ENCODE data around the gene USH2A. TPM values are rescaled to one million over a fixed set of nuclear protein-coding genes. Genes with fewer than 3 reads are reported as not detected.

Gene USH2A
- total RNA-seq, 4 donors from 2014 or later: under 0.01 to 1.9 (median under 0.01) TPM

DNA sequence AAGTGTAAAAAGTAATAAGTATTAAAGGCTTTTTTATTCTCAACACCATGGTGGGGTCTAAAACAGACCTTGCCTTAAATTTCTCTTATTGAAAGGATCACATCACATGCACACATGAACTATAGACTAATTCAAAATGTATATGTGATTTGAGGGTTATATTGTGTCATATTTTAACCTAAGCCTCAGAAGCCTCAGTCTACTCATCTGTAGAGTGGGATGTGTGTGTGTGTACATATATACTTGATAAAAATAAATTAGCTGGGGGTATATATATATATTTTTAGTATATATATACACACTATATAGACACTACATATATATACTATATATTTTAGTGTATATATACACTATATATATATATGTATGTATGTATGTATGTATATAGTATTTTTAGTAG is 797.3 kb downstream of the USH2A start:
- intact Hi-C loops (cut with DNase I): no loop called here
- no peak for TF ChIP-seq POLR2A (IDR thresholded peaks at IDR 0.05; ENCODE audit: low read depth)
- no peak for TF ChIP-seq POLR2AphosphoS5 (IDR thresholded peaks at IDR 0.05)
- TF ChIP-seq, protein P1, sequence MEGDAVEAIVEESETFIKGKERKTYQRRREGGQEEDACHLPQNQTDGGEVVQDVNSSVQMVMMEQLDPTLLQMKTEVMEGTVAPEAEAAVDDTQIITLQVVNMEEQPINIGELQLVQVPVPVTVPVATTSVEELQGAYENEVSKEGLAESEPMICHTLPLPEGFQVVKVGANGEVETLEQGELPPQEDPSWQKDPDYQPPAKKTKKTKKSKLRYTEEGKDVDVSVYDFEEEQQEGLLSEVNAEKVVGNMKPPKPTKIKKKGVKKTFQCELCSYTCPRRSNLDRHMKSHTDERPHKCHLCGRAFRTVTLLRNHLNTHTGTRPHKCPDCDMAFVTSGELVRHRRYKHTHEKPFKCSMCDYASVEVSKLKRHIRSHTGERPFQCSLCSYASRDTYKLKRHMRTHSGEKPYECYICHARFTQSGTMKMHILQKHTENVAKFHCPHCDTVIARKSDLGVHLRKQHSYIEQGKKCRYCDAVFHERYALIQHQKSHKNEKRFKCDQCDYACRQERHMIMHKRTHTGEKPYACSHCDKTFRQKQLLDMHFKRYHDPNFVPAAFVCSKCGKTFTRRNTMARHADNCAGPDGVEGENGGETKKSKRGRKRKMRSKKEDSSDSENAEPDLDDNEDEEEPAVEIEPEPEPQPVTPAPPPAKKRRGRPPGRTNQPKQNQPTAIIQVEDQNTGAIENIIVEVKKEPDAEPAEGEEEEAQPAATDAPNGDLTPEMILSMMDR (IDR thresholded peaks at IDR 0.05): no peak
- no peak for TF ChIP-seq EP300 (IDR thresholded peaks at IDR 0.05)
- Histone ChIP-seq H3K9me3 (no peaks in the 10 kb centered on the region), H3K27me3 (no peaks in the 10 kb centered on the region), H3K36me3 (peaks cover 3 to 25% (median 15%) of the 10 kb centered on the region in 4 donors), H3K4me3 (no peak overlapping the region), H3K4me1 (peaks cover 0 to 5% (median under 1%) of the 10 kb centered on the region in 4 donors), H3K27ac (replicated peaks in 1 of 4) (no peak overlapping the region)
- DNase-seq (ENCODE audit: extremely low spot score): no peak

DNA sequence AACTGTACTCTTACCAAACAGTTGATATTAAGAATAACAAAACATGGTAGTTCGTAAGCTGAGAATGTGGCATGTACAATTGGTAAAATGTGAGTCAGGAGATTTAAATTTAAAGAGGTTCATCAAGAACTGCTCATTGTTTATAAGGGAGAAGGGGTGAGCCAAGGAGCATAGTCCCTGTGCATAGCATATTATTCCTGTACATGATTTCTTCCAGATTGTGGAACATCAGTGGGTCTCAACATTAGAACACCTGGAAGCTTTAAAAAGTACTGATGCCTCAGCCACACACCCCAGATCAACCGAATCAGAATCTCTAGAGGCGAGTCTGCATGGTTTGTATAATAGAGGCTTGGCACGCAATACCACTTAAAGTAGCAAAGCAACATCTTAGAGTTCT is 800.1 kb downstream of the USH2A start:
- no peak for DNase-seq (ENCODE audit: extremely low spot score)
- H3K36me3 ChIP-seq: peaks cover 18 to 51% (median 35%) of the 10 kb centered on the region in 4 donors
- H3K4me1 ChIP-seq: peaks cover 0 to 5% (median 0%) of the 10 kb centered on the region in 4 donors
- intact Hi-C loops (cut with DNase I): no loop called here
- no peak for TF ChIP-seq POLR2AphosphoS5 (IDR thresholded peaks at IDR 0.05)
- TF ChIP-seq EP300 (IDR thresholded peaks at IDR 0.05): no peak
- no peak for TF ChIP-seq POLR2A (IDR thresholded peaks at IDR 0.05; ENCODE audit: low read depth)
- TF ChIP-seq, protein P1 (IDR thresholded peaks at IDR 0.05): no peak
- no peaks in the 10 kb centered on the region for H3K27me3 ChIP-seq
- no peaks in the 10 kb centered on the region for H3K9me3 ChIP-seq
- 69% methylated on average over 4 of the region's 4 CpGs for WGBS
- H3K27ac ChIP-seq (replicated peaks in 1 of 4): no peak overlapping the region
- no peak overlapping the region for H3K4me3 ChIP-seq

DNA sequence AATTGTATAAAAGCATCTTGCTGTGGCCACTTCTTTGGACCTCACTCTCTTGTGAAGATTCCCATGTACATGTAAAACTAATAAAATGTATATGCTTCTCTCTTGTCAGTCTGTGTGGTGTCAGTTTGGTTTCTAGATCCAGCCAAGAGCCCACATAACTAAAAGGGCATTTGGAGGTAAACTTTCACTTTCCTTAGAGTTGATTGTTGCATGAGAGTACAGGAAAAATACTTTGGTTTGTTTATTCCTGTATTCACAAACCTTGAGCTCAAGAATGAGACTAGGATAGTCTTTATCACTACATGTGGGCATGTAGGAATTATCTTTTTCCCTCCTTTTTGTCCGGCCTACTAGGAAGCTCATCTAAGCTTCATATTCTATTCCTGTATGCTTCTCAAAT is 805.3 kb downstream of the USH2A start:
- no peak for DNase-seq (ENCODE audit: extremely low spot score)
- Histone ChIP-seq H3K27ac (replicated peaks in 1 of 4) (no peak overlapping the region), H3K27me3 (no peaks in the 10 kb centered on the region), H3K36me3 (peaks cover 20 to 80% (median 44%) of the 10 kb centered on the region in 4 donors), H3K4me3 (no peak overlapping the region), H3K9me3 (peaks cover 0 to 6% (median 0%) of the 10 kb centered on the region in 4 donors), H3K4me1 (no peaks in the 10 kb centered on the region)
- TF ChIP-seq POLR2AphosphoS5 (IDR thresholded peaks at IDR 0.05): no peak
- TF ChIP-seq EP300 (IDR thresholded peaks at IDR 0.05): no peak
- no peak for TF ChIP-seq POLR2A (IDR thresholded peaks at IDR 0.05; ENCODE audit: low read depth)
- TF ChIP-seq, protein P1 (IDR thresholded peaks at IDR 0.05): no peak
- intact Hi-C loops (cut with DNase I): no loop called here
- 83% methylated on average over 1 of the region's 1 CpG for WGBS

DNA sequence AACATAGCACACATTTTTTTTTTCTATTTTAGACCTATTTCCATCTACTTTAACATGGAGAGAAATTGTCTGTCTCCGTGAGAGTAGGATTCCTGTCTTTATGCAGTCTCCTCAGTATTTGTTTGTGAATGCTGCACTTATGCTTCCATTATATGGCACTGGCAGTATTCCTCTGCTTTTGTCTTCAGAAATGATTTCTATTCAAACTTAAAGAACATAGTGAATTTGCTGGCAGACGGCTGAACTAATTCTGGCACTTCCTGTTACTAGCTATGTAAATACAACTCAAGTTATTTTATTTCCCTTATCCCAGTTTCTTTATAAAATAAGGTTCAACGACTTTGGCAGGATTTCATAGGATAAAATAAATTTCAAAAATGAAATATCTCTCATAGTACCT is 810.9 kb downstream of the USH2A start:
- no peaks in the 10 kb centered on the region for H3K27me3 ChIP-seq
- peaks cover 0 to 6% (median 0%) of the 10 kb centered on the region in 4 donors for H3K9me3 ChIP-seq
- intact Hi-C loops (cut with DNase I): no loop called here
- no peak overlapping the region for H3K27ac ChIP-seq (replicated peaks in 1 of 4)
- no peak for DNase-seq (ENCODE audit: extremely low spot score)
- H3K4me3 ChIP-seq: no peak overlapping the region
- WGBS: 39% methylated on average over 3 of the region's 3 CpGs
- H3K36me3 ChIP-seq: peaks cover 20 to 75% (median 43%) of the 10 kb centered on the region in 4 donors
- H3K4me1 ChIP-seq: peaks cover 0 to 8% (median 4%) of the 10 kb centered on the region in 4 donors
- TF ChIP-seq POLR2A (IDR thresholded peaks at IDR 0.05; ENCODE audit: low read depth): no peak

DNA sequence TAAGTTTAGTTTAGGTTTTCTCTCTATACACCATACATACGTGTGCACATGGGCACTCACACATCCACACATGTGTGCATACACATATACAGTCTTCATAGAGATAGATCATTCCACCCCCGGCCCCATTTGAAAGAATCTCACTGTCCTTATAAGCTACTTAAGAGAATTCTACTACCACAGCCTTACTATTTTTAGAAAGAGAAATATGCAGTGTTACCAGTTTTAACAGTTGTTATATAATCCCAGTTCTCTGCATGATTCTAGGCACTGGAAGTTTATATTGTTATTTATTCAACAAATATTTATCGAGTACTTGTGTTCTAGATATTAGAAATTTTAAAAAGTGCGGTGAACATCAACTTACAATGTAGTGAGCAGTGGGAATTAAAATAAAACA is 814.6 kb downstream of the USH2A start:
- WGBS: 94% methylated on average over 4 of the region's 4 CpGs
- H3K9me3 ChIP-seq: peaks cover 0 to 4% (median 0%) of the 10 kb centered on the region in 4 donors
- no peak overlapping the region for H3K4me3 ChIP-seq
- H3K36me3 ChIP-seq: peaks cover 20 to 63% (median 35%) of the 10 kb centered on the region in 4 donors
- intact Hi-C loops (cut with DNase I): loop anchor here (5.0 kb wide), 1 partner anchor 41 kb away; the partner anchor contains the start of gene KCTD3
- no peak overlapping the region for H3K27ac ChIP-seq (replicated peaks in 1 of 4)
- no peaks in the 10 kb centered on the region for H3K27me3 ChIP-seq
- DNase-seq (ENCODE audit: extremely low spot score): no peak
- no peak for TF ChIP-seq EP300 (IDR thresholded peaks at IDR 0.05)
- no peak for TF ChIP-seq POLR2A (IDR thresholded peaks at IDR 0.05; ENCODE audit: low read depth)
- no peak for TF ChIP-seq POLR2AphosphoS5 (IDR thresholded peaks at IDR 0.05)
- TF ChIP-seq, protein P1 (IDR thresholded peaks at IDR 0.05): no peak
- peaks cover 0 to 26% (median 17%) of the 10 kb centered on the region in 4 donors for H3K4me1 ChIP-seq
